Panc1 (cell line): Measurements from ENCODE around the gene ZNF407. TPM values are rescaled to one million over a fixed set of nuclear protein-coding genes. Genes with fewer than 3 reads are reported as not detected.

Source experiments
- ATAC-seq: fragments of 200-7000 bp; cut with Tn5 transposase; 2 replicates; pipeline ENCODE4 v1.9.1; 2020; ENCODE audit warnings: mild to moderate bottlenecking, moderate library complexity
- BruUV-seq: library from RNA; stranded (reverse); fragments of 400-500 nt; replicated peaks from 2 replicates; lab custom pipeline; 2021; lab: Mats Ljungman, UMichigan
- CTCF ChIA-PET: fragments of 300-600 bp; sonication (Branson Sonifier 250); formaldehyde crosslinking; loops from one replicate; lab custom pipeline; 2022; ENCODE audit warnings: antibody characterized with exemption; lab: Charles Lee
- POLR2A ChIA-PET: fragments of 300-600 bp; sonication (Branson Sonifier 250); formaldehyde crosslinking; loops from one replicate; lab custom pipeline; 2022; ENCODE audit warnings: antibody characterized with exemption; lab: Charles Lee
- DNase-seq: peaks from one replicate; pipeline ENCODE4 v3.0.0-alpha.2; 2010; ENCODE audit warnings: low read depth, low spot score
- H3K27ac ChIP-seq: 2 replicates; pipeline ENCODE4 v1.5.1; 2011; ENCODE audit warnings: mild to moderate bottlenecking, low read length, inconsistent platforms
- H3K27me3 ChIP-seq: fragments of 200-500 bp; sonication (Bioruptor generic); 2 replicates; pipeline ENCODE4 v1.6.0; 2014; ENCODE audit warnings: low read length, inconsistent platforms; ENCODE audit not compliant: control insufficient read depth, insufficient read depth
- H3K36me3 ChIP-seq: fragments of 200-500 bp; sonication (Bioruptor generic); 2 replicates; pipeline ENCODE4 v1.5.1; 2014; ENCODE audit warnings: inconsistent platforms, mild to moderate bottlenecking, low read length, moderate library complexity; ENCODE audit not compliant: control insufficient read depth, insufficient read depth
- H3K4me1 ChIP-seq: 2 replicates; pipeline ENCODE4 v1.5.1; 2011; ENCODE audit warnings: inconsistent platforms, mild to moderate bottlenecking, low read length, moderate library complexity; ENCODE audit not compliant: control insufficient read depth, insufficient read depth
- H3K4me3 ChIP-seq, 2 experiments: 2 replicates each; pipeline ENCODE4 v1.5.1; 2011 to 2012; ENCODE audit warnings: low read depth in 2 of 2, low read length in 2 of 2, mild to moderate bottlenecking in 2 of 2, inconsistent platforms in 1 of 2, moderate library complexity in 1 of 2
- H3K9me3 ChIP-seq: fragments of 200-500 bp; sonication (Bioruptor generic); 2 replicates; pipeline ENCODE4 v1.5.1; 2014; ENCODE audit warnings: low read depth, mild to moderate bottlenecking, inconsistent platforms, low read length, moderate library complexity; ENCODE audit not compliant: control insufficient read depth, insufficient read depth
- CTCF ChIP-seq: fragments of 450-650 bp; IDR thresholded peaks from 2 replicates; pipeline ENCODE4 v1.5.1; 2017; ENCODE audit warnings: mild to moderate bottlenecking
- POLR2AphosphoS5 ChIP-seq: IDR thresholded peaks from 2 replicates; pipeline ENCODE4 v1.6.1; 2012; ENCODE audit warnings: mild to moderate bottlenecking, low read depth, low read length, moderate library complexity
- REST ChIP-seq, 2 experiments: IDR thresholded peaks; 2 replicates each; pipeline ENCODE4 v1.6.1; 2011 to 2012; ENCODE audit warnings: low read depth in 2 of 2, control low read depth in 1 of 2, low read length in 1 of 2, mild to moderate bottlenecking in 1 of 2, moderate library complexity in 1 of 2; ENCODE audit not compliant: insufficient read depth in 1 of 2
- SIN3A ChIP-seq: IDR thresholded peaks from 2 replicates; pipeline ENCODE4 v1.6.1; 2012; ENCODE audit warnings: low read depth, mild to moderate bottlenecking, low read length, moderate library complexity, borderline replicate concordance; ENCODE audit not compliant: insufficient read depth
- TCF7L2 ChIP-seq: IDR thresholded peaks from 2 replicates; pipeline ENCODE4 v1.6.1; 2011; ENCODE audit warnings: mild to moderate bottlenecking, low read depth, low read length, inconsistent platforms
- in situ Hi-C: cut with HindIII; loops from 2 replicates; pipeline ENCODE4 v1.10.0; 2016; ENCODE audit warnings: low sequenced_read_pairs, low pct_unique_long_range_greater_than_20kb
- intact Hi-C: fragments of 100-400 bp; cut with micrococcal nuclease; formaldehyde crosslinking; loops from one replicate; pipeline ENCODE4 v1.10.0; 2022; ENCODE audit not compliant: unreplicated experiment
- total RNA-seq: library from RNA; stranded (reverse); gene quantifications from one replicate; pipeline ENCODE4 v1.2.1, GENCODE V29; 2021; ENCODE audit not compliant: unreplicated experiment

ZNF407 gene
- total RNA-seq, 1 experiment from 2014 or later = 16.8 TPM

GRCh38 chr18:74980669-74981068 is 383.0 kb downstream of the ZNF407 start:
- in situ Hi-C loops = no loop called here
- Histone ChIP-seq H3K27ac (no peak overlapping the region), H3K4me1 (peaks cover 5% of the 10 kb centered on the region; the same call in 1 of the 2 replicates), H3K36me3 (no peaks in the 10 kb centered on the region), H3K9me3 (no peaks in the 10 kb centered on the region), H3K27me3 (no peaks in the 10 kb centered on the region), H3K4me3 (no peak overlapping the region)
- no peak for ATAC-seq
- TF ChIP-seq TCF7L2 (no peak), CTCF (no peak), POLR2AphosphoS5 (no peak), SIN3A (no peak), REST (IDR thresholded peaks at IDR 0.05; ENCODE audit: insufficient read depth in 1 of 2, low read depth in 2 of 2, low read length in 1 of 2) (no peak)
- no TSS peak for BruUV-seq
- intact Hi-C loops = no loop called here
- ChIA-PET CTCF (interaction anchor here (0.6 kb wide), 1 partner anchor 265 kb away, joined by 3 read pairs; no protein-coding TSS in a partner anchor), POLR2A (no interaction called here)
- DNase-seq = no peak

- Histone ChIP-seq H3K4me1 (no peaks in the 10 kb centered on the region), H3K9me3 (no peaks in the 10 kb centered on the region), H3K4me3 (no peak overlapping the region), H3K36me3 (no peaks in the 10 kb centered on the region), H3K27ac (no peak overlapping the region), H3K27me3 (no peaks in the 10 kb centered on the region)
- ChIA-PET CTCF (no interaction called here), POLR2A (no interaction called here)
- DNase-seq (no peak), ATAC-seq (no peak)
- intact Hi-C loops = no loop called here
- in situ Hi-C loops = no loop called here
- no TSS peak for BruUV-seq
- TF ChIP-seq SIN3A (no peak), CTCF (no peak), POLR2AphosphoS5 (no peak), TCF7L2 (no peak), REST (IDR thresholded peaks at IDR 0.05; ENCODE audit: insufficient read depth in 1 of 2, low read depth in 2 of 2, low read length in 1 of 2) (no peak)
Observed at GRCh38 chr18:74981476-74981875, 383.8 kb downstream of the ZNF407 start.
